Gastrocnemius medialis (tissue), 4 donors: Measurements from ENCODE around the gene PRR7. TPM values are rescaled to one million over a fixed set of nuclear protein-coding genes. Genes with fewer than 3 reads are reported as not detected.

Experiments
- ATAC-seq, 2 donors: fragments of 150-250 bp; one replicate each; pipeline ENCODE4 v1.9.1; 2016
- DNase-seq, 2 donors: peaks; one replicate each; pipeline ENCODE4 v3.0.0-alpha.2; 2019
- H3K27ac ChIP-seq, 4 donors: fragments of 200-600 bp; sonication (generic); 1 replicate in 1 of 4; 2 replicates in 3 of 4; pipeline ENCODE4 v1.5.1; 2016 to 2018; ENCODE audit warnings: mild to moderate bottlenecking in 2 of 4, moderate library complexity in 1 of 4
- H3K27me3 ChIP-seq, 3 donors: fragments of 200-600 bp; sonication (generic) in 2 of 3; 1 replicate in 1 of 3; 2 replicates in 2 of 3; pipeline versions ENCODE4 v1.5.1 to v1.6.0; 2016 to 2019; ENCODE audit warnings: mild to moderate bottlenecking in 1 of 3, moderate library complexity in 1 of 3
- H3K36me3 ChIP-seq, 2 donors: fragments of 200-600 bp; sonication (generic) in 1 of 2; one replicate each; pipeline ENCODE4 v1.5.1; 2017 to 2018
- H3K4me1 ChIP-seq, 2 donors: fragments of 200-600 bp; sonication (generic) in 1 of 2; one replicate each; pipeline ENCODE4 v1.5.1; 2016 to 2017; ENCODE audit warnings: mild to moderate bottlenecking in 2 of 2
- H3K4me3 ChIP-seq, 4 donors: fragments of 200-600 bp; sonication (generic) in 3 of 4; 1 replicate in 1 of 4; 2 replicates in 3 of 4; pipeline ENCODE4 v1.5.1; 2016 to 2019; ENCODE audit warnings: mild to moderate bottlenecking in 2 of 4
- H3K9me3 ChIP-seq, 3 donors: fragments of 200-600 bp; sonication (generic) in 2 of 3; 1 replicate in 1 of 3; 2 replicates in 2 of 3; pipeline ENCODE4 v1.5.1; 2016 to 2019
- POLR2A ChIP-seq, 2 donors: fragments of 450-650 bp; IDR thresholded peaks; one replicate each; pipeline ENCODE4 v1.6.1; 2017; ENCODE audit warnings: antibody characterized with exemption in 2 of 2, mild to moderate bottlenecking in 2 of 2, moderate library complexity in 2 of 2
- in situ Hi-C, 4 donors: fragments of 200-750 bp; cut with MboI; loops; one replicate each; pipeline versions ENCODE4 v1.15.0 to v1.8.0; 2017; ENCODE audit warnings: low sequenced_read_pairs in 4 of 4
- intact Hi-C: fragments of 100-400 bp; cut with DNase I; formaldehyde crosslinking; loops from one replicate; pipeline ENCODE4 v1.15.1; 2023; ENCODE audit warnings: low total_unique reads
- total RNA-seq, 4 donors: library from RNA; depleted of rRNA; stranded (reverse); fragments of >200 nt; gene quantifications; one replicate each; pipeline versions ENCODE4 v1.1.0 to v1.2.3, GENCODE V29; 2016
- TF ChIP-seq, protein P1 (sequence below), 5 experiments: fragments of 450-650 bp in 3 of 5; fragments of 200-600 bp in 2 of 5; sonication (generic) in 2 of 5; IDR thresholded peaks in 4 of 5; conservative IDR thresholded peaks in 1 of 5; 1 replicate in 4 of 5; 2 replicates in 1 of 5; pipeline ENCODE4 v1.5.1; 2016 to 2019; ENCODE audit warnings: antibody characterized with exemption in 5 of 5, mild to moderate bottlenecking in 3 of 5, moderate library complexity in 3 of 5

The PRR7 gene
- total RNA-seq, 4 donors from 2014 or later: 0.63 to 2.0 (median 1.4) TPM; not detected in 1

DNA sequence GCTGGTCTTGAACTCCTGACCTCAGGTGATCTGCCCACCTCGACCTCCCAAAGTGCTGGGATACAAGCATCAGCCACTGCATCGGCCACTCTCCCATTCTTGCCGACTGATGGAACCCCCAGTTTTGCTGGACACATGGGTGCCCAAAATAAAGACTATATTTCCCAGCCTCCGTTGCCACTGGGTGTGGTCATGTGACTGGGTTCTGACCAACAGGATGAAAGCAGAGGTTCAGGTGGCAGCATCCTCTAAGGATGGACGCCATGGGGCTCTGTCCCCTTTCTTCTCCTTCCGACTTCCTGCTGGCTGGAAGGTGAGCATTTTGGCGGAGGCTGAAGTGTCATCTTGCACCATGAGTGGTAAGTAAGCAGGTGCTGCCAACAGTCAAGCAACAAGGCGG is 40.5 kb downstream of the PRR7 start:
- H3K9me3 ChIP-seq: no peaks in the 10 kb centered on the region
- no peak for TF ChIP-seq POLR2A (IDR thresholded peaks at IDR 0.05)
- TF ChIP-seq, protein P1, sequence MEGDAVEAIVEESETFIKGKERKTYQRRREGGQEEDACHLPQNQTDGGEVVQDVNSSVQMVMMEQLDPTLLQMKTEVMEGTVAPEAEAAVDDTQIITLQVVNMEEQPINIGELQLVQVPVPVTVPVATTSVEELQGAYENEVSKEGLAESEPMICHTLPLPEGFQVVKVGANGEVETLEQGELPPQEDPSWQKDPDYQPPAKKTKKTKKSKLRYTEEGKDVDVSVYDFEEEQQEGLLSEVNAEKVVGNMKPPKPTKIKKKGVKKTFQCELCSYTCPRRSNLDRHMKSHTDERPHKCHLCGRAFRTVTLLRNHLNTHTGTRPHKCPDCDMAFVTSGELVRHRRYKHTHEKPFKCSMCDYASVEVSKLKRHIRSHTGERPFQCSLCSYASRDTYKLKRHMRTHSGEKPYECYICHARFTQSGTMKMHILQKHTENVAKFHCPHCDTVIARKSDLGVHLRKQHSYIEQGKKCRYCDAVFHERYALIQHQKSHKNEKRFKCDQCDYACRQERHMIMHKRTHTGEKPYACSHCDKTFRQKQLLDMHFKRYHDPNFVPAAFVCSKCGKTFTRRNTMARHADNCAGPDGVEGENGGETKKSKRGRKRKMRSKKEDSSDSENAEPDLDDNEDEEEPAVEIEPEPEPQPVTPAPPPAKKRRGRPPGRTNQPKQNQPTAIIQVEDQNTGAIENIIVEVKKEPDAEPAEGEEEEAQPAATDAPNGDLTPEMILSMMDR (IDR thresholded peaks at IDR 0.05 in 4 of 5, conservative IDR thresholded peaks at IDR 0.05 in 1 of 5): no peak
- no peak overlapping the region for H3K4me3 ChIP-seq
- peaks cover 23 to 33% of the 10 kb centered on the region in 2 donors for H3K4me1 ChIP-seq
- no peak for DNase-seq
- ATAC-seq: no peak
- in situ Hi-C loops (no loop called here), intact Hi-C loops (no loop called here)
- H3K27me3 ChIP-seq: no peaks in the 10 kb centered on the region
- peaks cover 0 to 54% of the 10 kb centered on the region in 2 donors for H3K36me3 ChIP-seq
- H3K27ac ChIP-seq: peak overlapping the region in 2 of 4 donors; percentile 18 to 80

DNA sequence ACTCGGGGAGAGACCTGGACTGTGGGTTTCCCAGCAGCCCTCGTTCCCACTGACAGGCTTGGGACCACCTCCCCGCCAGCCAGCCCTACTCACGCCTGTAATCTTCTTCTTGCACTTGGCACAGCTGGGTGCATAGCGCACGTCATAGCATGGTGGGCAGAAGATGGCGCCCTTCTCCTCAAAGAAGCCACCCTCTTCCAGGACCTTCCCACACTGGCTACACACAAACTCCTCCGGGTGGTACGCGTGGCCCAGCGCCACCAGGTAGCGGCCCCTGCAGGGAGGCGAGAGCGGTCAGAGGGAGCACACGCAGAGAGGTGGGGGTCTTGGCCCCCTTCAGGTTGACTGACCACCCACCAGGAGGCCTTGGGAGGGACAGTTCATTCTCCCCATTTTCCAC is 41.4 kb downstream of the PRR7 start:
- in situ Hi-C loops: no loop called here
- H3K27me3 ChIP-seq: no peaks in the 10 kb centered on the region
- peak overlapping the region in 3 of 4 donors; percentile 17 to 80 (median 20) for H3K27ac ChIP-seq

DNA sequence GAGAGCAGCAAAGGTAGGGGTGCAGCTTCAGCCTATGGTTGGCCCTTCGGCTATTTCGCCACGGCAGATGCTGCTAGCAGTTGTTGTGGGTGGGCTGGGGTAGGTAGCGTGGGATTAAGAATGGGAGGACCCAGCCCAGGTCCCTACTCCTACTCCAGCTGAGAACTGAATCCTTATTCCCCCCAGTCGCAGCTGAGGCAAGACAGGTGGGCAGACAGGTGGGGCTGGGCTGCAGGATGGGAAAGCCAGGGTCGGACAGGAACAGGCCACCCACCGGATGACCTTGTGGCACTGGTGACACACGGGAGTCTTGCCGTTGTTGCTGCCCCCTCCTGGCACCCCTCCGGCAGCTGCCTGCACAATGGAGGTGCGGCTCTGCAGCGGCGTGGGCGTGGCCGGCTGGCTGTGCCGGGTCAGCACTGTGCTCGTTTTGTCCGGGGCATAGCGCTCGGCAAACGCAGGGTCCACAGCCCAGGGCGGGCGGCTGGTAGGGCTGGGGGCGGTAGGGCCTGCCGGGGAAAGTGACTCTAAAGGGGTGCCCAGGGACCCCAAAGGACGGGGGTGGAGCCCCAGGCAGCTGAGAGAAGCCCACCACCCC is 42.6 kb downstream of the PRR7 start:
- intact Hi-C loops (no loop called here), in situ Hi-C loops (no loop called here)
- H3K27ac ChIP-seq: peak overlapping the region in 1 of 4 donors; percentile 98
- H3K9me3 ChIP-seq: no peaks in the 10 kb centered on the region
- ATAC-seq (no peak), DNase-seq (no peak)
- no peak for TF ChIP-seq POLR2A (IDR thresholded peaks at IDR 0.05)
- TF ChIP-seq, protein P1 (IDR thresholded peaks at IDR 0.05 in 4 of 5, conservative IDR thresholded peaks at IDR 0.05 in 1 of 5): no peak
- H3K27me3 ChIP-seq: no peaks in the 10 kb centered on the region
- peaks cover 0 to 48% of the 10 kb centered on the region in 2 donors for H3K36me3 ChIP-seq
- peaks cover 39 to 47% of the 10 kb centered on the region in 2 donors for H3K4me1 ChIP-seq
- no peak overlapping the region for H3K4me3 ChIP-seq

More for the DNA sequence above, 41.4 kb downstream of the PRR7 start:
- Histone ChIP-seq H3K9me3 (no peaks in the 10 kb centered on the region), H3K4me1 (peaks cover 29 to 41% of the 10 kb centered on the region in 2 donors), H3K4me3 (no peak overlapping the region), H3K36me3 (peaks cover 0 to 55% of the 10 kb centered on the region in 2 donors)
- DNase-seq (no peak), ATAC-seq (no peak)
- TF ChIP-seq POLR2A (IDR thresholded peaks at IDR 0.05): no peak
- TF ChIP-seq, protein P1 (IDR thresholded peaks at IDR 0.05 in 4 of 5, conservative IDR thresholded peaks at IDR 0.05 in 1 of 5): no peak
- intact Hi-C loops: no loop called here

DNA sequence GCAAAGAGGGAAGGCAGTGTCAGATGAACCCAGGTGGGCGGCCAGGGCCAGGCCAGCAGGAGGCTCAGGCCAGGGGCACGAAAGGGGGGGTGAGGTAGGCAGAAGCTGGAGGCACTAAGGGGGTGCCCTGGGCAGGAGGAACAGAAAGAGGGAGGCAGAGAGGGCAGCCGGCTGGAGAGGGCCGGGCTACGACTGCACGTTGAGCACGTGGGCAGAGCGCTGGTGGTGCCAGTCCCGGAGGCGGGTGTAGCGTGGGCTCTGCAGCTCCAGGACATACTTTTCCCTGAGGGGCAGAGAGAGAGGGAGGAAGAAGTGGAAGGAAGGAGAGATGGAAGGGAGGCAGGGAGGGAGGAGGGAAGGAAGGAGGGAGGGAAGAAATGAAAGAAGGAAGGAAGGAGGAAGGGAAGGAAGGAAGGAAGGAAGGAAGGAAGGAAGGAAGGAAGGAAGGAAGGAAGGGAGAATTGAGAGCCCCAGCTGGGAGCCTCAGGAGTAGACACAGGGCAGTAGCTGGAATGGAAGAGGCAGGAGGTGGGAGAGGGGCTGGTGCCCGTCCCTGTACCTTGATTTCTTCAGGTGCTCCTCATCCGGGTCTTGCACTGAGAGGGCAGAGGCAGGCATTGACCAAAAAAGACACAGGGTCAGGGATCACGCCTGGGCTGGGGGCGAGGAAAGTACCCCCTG is 43.8 kb downstream of the PRR7 start:
- no peak for TF ChIP-seq POLR2A (IDR thresholded peaks at IDR 0.05)
- TF ChIP-seq, protein P1 (IDR thresholded peaks at IDR 0.05 in 4 of 5, conservative IDR thresholded peaks at IDR 0.05 in 1 of 5): no peak
- no peak overlapping the region for H3K4me3 ChIP-seq
- H3K4me1 ChIP-seq: peaks cover 39 to 47% of the 10 kb centered on the region in 2 donors
- no peaks in the 10 kb centered on the region for H3K9me3 ChIP-seq
- in situ Hi-C loops: no loop called here
- peaks cover 0 to 48% of the 10 kb centered on the region in 2 donors for H3K36me3 ChIP-seq
- intact Hi-C loops: no loop called here
- ATAC-seq (no peak), DNase-seq (no peak)
- peak overlapping the region; percentile 38 to 98 (median 69) for H3K27ac ChIP-seq
- H3K27me3 ChIP-seq: no peaks in the 10 kb centered on the region
